ENCODE data around the gene HOXB3. TPM values are rescaled to one million over a fixed set of nuclear protein-coding genes. Genes with fewer than 3 reads are reported as not detected.
A peak's percentile ranks its signal among the peaks of the same experiment; 100 is the strongest.
"Not testable (repeated sequence)": the region's sequence is repeated elsewhere in the genome, so short reads cannot be mapped to it uniquely, and the experiment has no call there.

The HOXB3 gene
- total and polyA plus RNA-seq, 2 of the 4 experiments (the other 2 are of a cell fraction): 6.3 to 59.6 TPM

GRCh38 chr17:48535793-48536559, 54.1 kb downstream of the HOXB3 start:
- WGBS, 2 experiments (ENCODE audit: extremely low coverage in 2 of 2, insufficient read length in 1 of 2): 100% methylated on average over 1 of the region's 9 CpGs; no CpG with 5 or more reads in 1 of the 2 experiments
- H2AK5ac ChIP-seq (ENCODE audit: low read depth, low read length); H2BK15ac ChIP-seq (ENCODE audit: low read depth, low read length); H3K9me3 ChIP-seq (ENCODE audit: control insufficient read depth, insufficient read depth, low read length); H4K20me1 ChIP-seq (ENCODE audit: insufficient read depth, low read length); H2AFZ ChIP-seq (replicated peaks; ENCODE audit: low read length, poor library complexity); H3K18ac ChIP-seq (ENCODE audit: low read depth, low read length); H3K36me3 ChIP-seq (ENCODE audit: control insufficient read depth, insufficient read depth, low read length); H3K4ac ChIP-seq (ENCODE audit: low read depth, low read length); H3K23ac ChIP-seq (ENCODE audit: low read depth, low read length); ATAC-seq (ENCODE audit: low read depth); H4K5ac ChIP-seq (ENCODE audit: low read depth, low read length); H3K27ac ChIP-seq (ENCODE audit: insufficient read depth, low read length); H4K91ac ChIP-seq (ENCODE audit: insufficient read depth, low read depth, low read length); H3K4me3 ChIP-seq (ENCODE audit: insufficient read depth, low read depth, low read length); H3K14ac ChIP-seq (replicated peaks; ENCODE audit: low read depth, low read length); intact Hi-C loops (cut with micrococcal nuclease); H3K9me1 ChIP-seq (ENCODE audit: insufficient read depth, low read length); POLR2A ChIA-PET (ENCODE audit: unreplicated experiment); H2BK5ac ChIP-seq (ENCODE audit: low read depth, low read length, poor library complexity, severe bottlenecking); H3K27me3 ChIP-seq (ENCODE audit: control insufficient read depth, insufficient read depth, low read length); H2BK20ac ChIP-seq (ENCODE audit: low read depth, low read length); H3K56ac ChIP-seq (ENCODE audit: extremely low read depth, insufficient read depth, low read length); H2AK9ac ChIP-seq (replicated peaks; ENCODE audit: low read depth, low read length, poor library complexity); CTCF ChIA-PET; BruUV-seq (replicated peaks); H3K9ac ChIP-seq (ENCODE audit: low read depth, low read length); H4K8ac ChIP-seq (ENCODE audit: low read depth in 2 of 2, low read length in 2 of 2); H2BK120ac ChIP-seq (ENCODE audit: low read depth, low read length); H3K4me2 ChIP-seq (ENCODE audit: low read depth, low read length); dilution Hi-C loops (cut with HindIII; ENCODE audit: low sequenced_read_pairs, unreplicated experiment): not testable (repeated sequence)
- peaks cover 0 to 23% of the 10 kb centered on the region in 2 experiments; a peak in 2 of 4 replicates for H3K79me1 ChIP-seq (ENCODE audit: low read depth in 1 of 2, low read length in 2 of 2)
- peak; percentile 13 for DNase-seq
- in situ Hi-C loops (cut with MboI; ENCODE audit: low sequenced_read_pairs): loop anchor here (5.0 kb wide), 1 partner anchor 44 kb away; no protein-coding TSS in a partner anchor
- H3K4me1 ChIP-seq (ENCODE audit: control insufficient read depth, insufficient read depth, low read length): peaks cover 11% of the 10 kb centered on the region
